Glutamatergic neuron (in vitro differentiated cells): ENCODE results near the gene NIPA2. TPM values are rescaled to one million over a fixed set of nuclear protein-coding genes. Genes with fewer than 3 reads are reported as not detected.

Source experiments
- DNase-seq: peaks from one replicate; pipeline ENCODE4 v3.0.0; 2022
- H3K27ac Mint-ChIP-seq: one replicate; pipeline ENCODE4 v1.8.0; 2020; ENCODE audit warnings: mild to moderate bottlenecking, mixed read lengths, inconsistent platforms; ENCODE audit not compliant: unreplicated experiment
- H3K27me3 Mint-ChIP-seq: one replicate; pipeline ENCODE4 v1.8.0; 2020; ENCODE audit warnings: mild to moderate bottlenecking, moderate library complexity, mixed read lengths, inconsistent platforms; ENCODE audit not compliant: unreplicated experiment
- H3K36me3 Mint-ChIP-seq: one replicate; pipeline ENCODE4 v1.8.0; 2020; ENCODE audit warnings: mild to moderate bottlenecking, mixed read lengths, inconsistent platforms; ENCODE audit not compliant: unreplicated experiment
- H3K4me1 Mint-ChIP-seq: one replicate; pipeline ENCODE4 v1.8.0; 2020; ENCODE audit warnings: mild to moderate bottlenecking, low read depth, mixed read lengths, inconsistent platforms; ENCODE audit not compliant: unreplicated experiment
- H3K4me3 Mint-ChIP-seq: one replicate; pipeline ENCODE4 v1.8.0; 2020; ENCODE audit warnings: mild to moderate bottlenecking, mixed read lengths, inconsistent platforms; ENCODE audit not compliant: unreplicated experiment
- H3K9me3 Mint-ChIP-seq: one replicate; pipeline ENCODE4 v1.8.0; 2020; ENCODE audit warnings: mild to moderate bottlenecking, moderate library complexity, mixed read lengths, inconsistent platforms; ENCODE audit not compliant: unreplicated experiment
- CTCF ChIP-seq: fragments of 200-600 bp; sonication (generic); IDR thresholded peaks from one replicate; pipeline ENCODE4 v1.5.0; 2021; ENCODE audit not compliant: partially characterized antibody, unreplicated experiment
- total RNA-seq: library from RNA; stranded (reverse); fragmentation: NEBNext Ultra II Directional; extraction: Animal tissue kit (Norgen Biotek cat#: 25700); gene quantifications from one replicate; pipeline ENCODE4 v1.2.1, GENCODE V29; 2021; ENCODE audit not compliant: unreplicated experiment

Gene NIPA2
- total RNA-seq, 1 donor from 2014 or later = 121 TPM

GRCh38 chr15:22831473-22831872, 7.0 kb upstream of the NIPA2 start:
- peaks cover 3% of the 10 kb centered on the region for H3K9me3 Mint-ChIP-seq
- H3K27ac Mint-ChIP-seq = no peak overlapping the region
- DNase-seq = no peak
- H3K4me1 Mint-ChIP-seq = no peaks in the 10 kb centered on the region
- peaks cover 4% of the 10 kb centered on the region for H3K27me3 Mint-ChIP-seq
- peaks cover 9% of the 10 kb centered on the region for H3K36me3 Mint-ChIP-seq
- no peak for TF ChIP-seq CTCF
- H3K4me3 Mint-ChIP-seq = no peak overlapping the region

GRCh38 chr15:22839046-22839695, 705 bp downstream of the NIPA2 start:
- Mint-ChIP-seq H3K27me3 (peaks cover 4% of the 10 kb centered on the region), H3K27ac (peak overlapping the region; percentile 87), H3K9me3 (peaks cover 13% of the 10 kb centered on the region), H3K4me3 (peak overlapping the region; percentile 89), H3K36me3 (no peaks in the 10 kb centered on the region), H3K4me1 (peaks cover 13% of the 10 kb centered on the region)
- no peak for TF ChIP-seq CTCF
- DNase-seq = no peak

GRCh38 chr15:22844421-22845288, 6.2 kb downstream of the NIPA2 start:
- DNase-seq = no peak
- TF ChIP-seq CTCF = no peak
- Mint-ChIP-seq H3K4me3 (peak overlapping the region; percentile 63), H3K9me3 (peaks cover 6% of the 10 kb centered on the region), H3K27me3 (peaks cover 2% of the 10 kb centered on the region), H3K27ac (peak overlapping the region; percentile 89), H3K4me1 (peaks cover 35% of the 10 kb centered on the region), H3K36me3 (no peaks in the 10 kb centered on the region)

- H3K4me1 Mint-ChIP-seq = peaks cover 35% of the 10 kb centered on the region
- peaks cover 4% of the 10 kb centered on the region for H3K9me3 Mint-ChIP-seq
- H3K4me3 Mint-ChIP-seq = peak overlapping the region; percentile 63
- DNase-seq = peak; percentile 56
- H3K27me3 Mint-ChIP-seq = no peaks in the 10 kb centered on the region
- peak overlapping the region; percentile 89 for H3K27ac Mint-ChIP-seq
- TF ChIP-seq CTCF = no peak
- no peaks in the 10 kb centered on the region for H3K36me3 Mint-ChIP-seq
Observed at GRCh38 chr15:22845289-22845900, 6.9 kb downstream of the NIPA2 start.
